Activated CD8-positive, alpha-beta memory T cell treated with anti-CD3 and anti-CD28 coated beads, Interleukin-2, amount 50 U/mL, for 48 hours (primary cell): ENCODE results near the gene OR2T11.
A peak's percentile ranks its signal among the peaks of the same experiment; 100 is the strongest.
"Not testable (repeated sequence)": the region's sequence is repeated elsewhere in the genome, so short reads cannot be mapped to it uniquely, and the experiment has no call there.

Source experiments
- DNase-seq: peaks from one replicate; pipeline ENCODE4 v3.0.0-alpha.2; 2020

The OR2T11 gene

GRCh38 chr1:248634991-248635390 is at the start of gene OR2T11:
OR2T11 (minus strand) TSS chr1:248635091; CDS start chr1:248627128, 7,963 bp downstream.
- DNase-seq = not testable (repeated sequence)

- no peak for DNase-seq
These were observed 46.8 kb upstream of the OR2T11 start for GRCh38 chr1:248681651-248682050.

GRCh38 chr1:248670003-248670402 is 35.1 kb upstream of the OR2T11 start:
- DNase-seq = no peak

- DNase-seq = not testable (repeated sequence)
These were observed 28.8 kb upstream of the OR2T11 start for GRCh38 chr1:248663453-248664328.

- DNase-seq = not testable (repeated sequence)
These were observed 21.9 kb upstream of the OR2T11 start for GRCh38 chr1:248656797-248657196.

- not testable (repeated sequence) for DNase-seq
These were observed 20.5 kb upstream of the OR2T11 start, which contains the start of gene OR2T27 for GRCh38 chr1:248655354-248655753. OR2T27 (minus strand) TSS chr1:248655528; CDS start chr1:248650884, 4,644 bp downstream.

- not testable (repeated sequence) for DNase-seq
These were observed 14.1 kb upstream of the OR2T11 start for GRCh38 chr1:248648770-248649536.

- not testable (repeated sequence) for DNase-seq
These were observed 10.3 kb upstream of the OR2T11 start, which contains the start of gene OR2T35 for GRCh38 chr1:248645178-248645577. OR2T35 (minus strand) TSS chr1:248645278; CDS start chr1:248639258, 6,020 bp downstream.

- not testable (repeated sequence) for DNase-seq
These were observed 8.2 kb upstream of the OR2T11 start for GRCh38 chr1:248642971-248643651.

- not testable (repeated sequence) for DNase-seq
These were observed 6.7 kb upstream of the OR2T11 start for GRCh38 chr1:248641583-248641982.

- DNase-seq = not testable (repeated sequence)
These were observed 6.0 kb upstream of the OR2T11 start for GRCh38 chr1:248640906-248641305.

GRCh38 chr1:248639652-248640051 is 4.8 kb upstream of the OR2T11 start:
- not testable (repeated sequence) for DNase-seq

GRCh38 chr1:248636612-248637011 is 1.7 kb upstream of the OR2T11 start:
- not testable (repeated sequence) for DNase-seq

GRCh38 chr1:248631354-248632008 is 3.4 kb downstream of the OR2T11 start:
- no peak for DNase-seq

GRCh38 chr1:248630551-248630950 is 4.3 kb downstream of the OR2T11 start:
- DNase-seq = no peak

- no peak for DNase-seq
These were observed 6.7 kb downstream of the OR2T11 start for GRCh38 chr1:248627971-248628844.

- DNase-seq = no peak
These were observed 8.9 kb downstream of the OR2T11 start for GRCh38 chr1:248625971-248626370.

- DNase-seq = no peak
These were observed 9.7 kb downstream of the OR2T11 start for GRCh38 chr1:248625166-248625565.

- DNase-seq = no peak
These were observed 12.3 kb downstream of the OR2T11 start for GRCh38 chr1:248622570-248623001.

- DNase-seq = no peak
These were observed 13.1 kb downstream of the OR2T11 start for GRCh38 chr1:248621770-248622169.

- DNase-seq = peak; percentile 71
These were observed 16.0 kb downstream of the OR2T11 start for GRCh38 chr1:248618878-248619277.
